H1 (cell line): ENCODE data around the gene CDHR2.

ENCODE experiments used
- BRCA1 ChIP-seq: IDR thresholded peaks from 2 replicates; pipeline ENCODE4 v1.6.1; 2012; ENCODE audit warnings: low read depth, low read length, improper control_type of control experiment
- EGR1 ChIP-seq: IDR thresholded peaks from 2 replicates; pipeline ENCODE4 v1.6.1; 2011; ENCODE audit warnings: low read depth, low read length, borderline replicate concordance
- EP300 ChIP-seq, 2 experiments: IDR thresholded peaks; 1 replicate in 1 of 2; 2 replicates in 1 of 2; pipeline ENCODE4 v1.6.1; 2011 to 2012; ENCODE audit warnings: low read depth in 2 of 2, low read length in 2 of 2, mild to moderate bottlenecking in 2 of 2, borderline replicate concordance in 1 of 2, inconsistent platforms in 1 of 2, moderate library complexity in 1 of 2
- GABPA ChIP-seq: IDR thresholded peaks from 2 replicates; pipeline ENCODE4 v1.6.1; 2011; ENCODE audit warnings: mild to moderate bottlenecking, low read length, moderate library complexity, borderline replicate concordance; ENCODE audit not compliant: insufficient read depth
- HDAC6 ChIP-seq: IDR thresholded peaks from one replicate; pipeline ENCODE4 v1.7.1; 2012; ENCODE audit warnings: low read depth, mild to moderate bottlenecking, inconsistent platforms, low read length, moderate library complexity
- KDM1A ChIP-seq: fragments of 200-600, 300-600 bp; sonication (generic); IDR thresholded peaks from 2 replicates; pipeline ENCODE4 v1.7.1; 2016; ENCODE audit warnings: mild to moderate bottlenecking, low read length, borderline replicate concordance
- POLR2A ChIP-seq, 2 experiments: IDR thresholded peaks; 1 replicate in 1 of 2; 2 replicates in 1 of 2; pipeline ENCODE4 v1.6.1; 2011; ENCODE audit warnings: low read depth in 2 of 2, low read length in 2 of 2, mild to moderate bottlenecking in 2 of 2; ENCODE audit errors: control extremely low read depth in 1 of 2
- RAD21 ChIP-seq, 2 experiments: IDR thresholded peaks in 1 of 2; conservative IDR thresholded peaks in 1 of 2; 2 replicates each; pipeline ENCODE4 v1.6.1; 2011; ENCODE audit warnings: low read depth in 2 of 2, low read length in 2 of 2, improper control_type of control experiment in 1 of 2, inconsistent platforms in 1 of 2, mild to moderate bottlenecking in 1 of 2, moderate library complexity in 1 of 2
- SP1 ChIP-seq: IDR thresholded peaks from 2 replicates; pipeline ENCODE4 v1.6.1; 2011; ENCODE audit warnings: low read depth, low read length
- TF ChIP-seq, protein P1 (sequence below), 3 experiments: IDR thresholded peaks; 1 replicate in 2 of 3; 2 replicates in 1 of 3; pipeline versions ENCODE4 v1.5.1 to v1.6.1; 2011; ENCODE audit warnings: low read length in 3 of 3, mild to moderate bottlenecking in 3 of 3, inconsistent platforms in 2 of 3, low read depth in 1 of 3, moderate library complexity in 1 of 3; ENCODE audit not compliant: insufficient read depth in 1 of 3; ENCODE audit errors: control extremely low read depth in 1 of 3
- TF ChIP-seq, protein P2 (sequence below): IDR thresholded peaks from 2 replicates; pipeline ENCODE4 v1.6.1; 2011; ENCODE audit warnings: low read length, improper control_type of control experiment

DNA sequence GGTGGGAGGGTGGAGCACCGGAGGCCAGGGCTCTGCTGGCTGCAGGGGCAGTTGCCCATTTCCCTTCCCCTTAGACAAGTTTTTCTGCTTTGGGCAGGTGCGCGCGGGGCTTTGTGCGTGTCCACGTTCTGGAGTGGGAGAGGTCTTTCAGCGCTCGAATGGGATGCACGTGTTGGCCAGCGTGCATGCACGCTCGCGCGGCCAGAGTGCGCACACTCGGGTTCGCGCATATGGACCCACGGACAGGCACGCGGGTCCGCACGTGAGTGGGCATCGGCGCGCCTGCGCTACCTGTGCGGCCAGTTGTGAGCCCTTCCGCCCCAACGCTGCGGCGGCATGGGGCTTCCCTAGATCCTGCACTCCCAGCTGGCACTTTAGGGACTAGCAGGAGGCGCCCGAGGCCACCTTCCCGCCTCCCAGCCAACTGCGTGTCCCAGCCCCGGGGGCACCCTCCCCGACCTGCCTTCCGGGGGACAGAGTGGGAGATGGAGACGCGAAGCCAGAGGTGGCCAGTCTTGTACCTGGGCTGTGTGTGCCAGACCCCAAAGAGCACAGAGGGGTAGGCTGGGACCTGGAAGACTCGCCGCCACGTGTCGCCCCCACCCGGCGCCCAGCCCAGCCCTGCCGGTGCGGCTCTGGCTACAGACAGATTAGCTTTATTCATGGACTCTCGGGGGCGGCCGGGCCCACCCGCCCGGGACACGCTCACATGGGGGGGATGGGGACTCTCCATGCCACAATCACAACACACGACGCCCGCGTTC is 70.6 kb downstream of the CDHR2 start:
- no peak for TF ChIP-seq RAD21 (IDR thresholded peaks at IDR 0.05 in 1 of 2, conservative IDR thresholded peaks at IDR 0.05 in 1 of 2; ENCODE audit: low read depth in 2 of 2, low read length in 2 of 2)
- TF ChIP-seq, protein P1, sequence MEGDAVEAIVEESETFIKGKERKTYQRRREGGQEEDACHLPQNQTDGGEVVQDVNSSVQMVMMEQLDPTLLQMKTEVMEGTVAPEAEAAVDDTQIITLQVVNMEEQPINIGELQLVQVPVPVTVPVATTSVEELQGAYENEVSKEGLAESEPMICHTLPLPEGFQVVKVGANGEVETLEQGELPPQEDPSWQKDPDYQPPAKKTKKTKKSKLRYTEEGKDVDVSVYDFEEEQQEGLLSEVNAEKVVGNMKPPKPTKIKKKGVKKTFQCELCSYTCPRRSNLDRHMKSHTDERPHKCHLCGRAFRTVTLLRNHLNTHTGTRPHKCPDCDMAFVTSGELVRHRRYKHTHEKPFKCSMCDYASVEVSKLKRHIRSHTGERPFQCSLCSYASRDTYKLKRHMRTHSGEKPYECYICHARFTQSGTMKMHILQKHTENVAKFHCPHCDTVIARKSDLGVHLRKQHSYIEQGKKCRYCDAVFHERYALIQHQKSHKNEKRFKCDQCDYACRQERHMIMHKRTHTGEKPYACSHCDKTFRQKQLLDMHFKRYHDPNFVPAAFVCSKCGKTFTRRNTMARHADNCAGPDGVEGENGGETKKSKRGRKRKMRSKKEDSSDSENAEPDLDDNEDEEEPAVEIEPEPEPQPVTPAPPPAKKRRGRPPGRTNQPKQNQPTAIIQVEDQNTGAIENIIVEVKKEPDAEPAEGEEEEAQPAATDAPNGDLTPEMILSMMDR (IDR thresholded peaks at IDR 0.05; ENCODE audit: control extremely low read depth in 1 of 3, insufficient read depth in 1 of 3, low read depth in 1 of 3, low read length in 3 of 3) = no peak
- no peak for TF ChIP-seq POLR2A (IDR thresholded peaks at IDR 0.05; ENCODE audit: control extremely low read depth in 1 of 2, low read depth in 2 of 2, low read length in 2 of 2)
- no peak for TF ChIP-seq EP300 (IDR thresholded peaks at IDR 0.05; ENCODE audit: borderline replicate concordance in 1 of 2, low read depth in 2 of 2, low read length in 2 of 2)
- no peak for TF ChIP-seq EGR1
- no peak for TF ChIP-seq SP1
- TF ChIP-seq GABPA = no peak
- TF ChIP-seq HDAC6 = no peak
- TF ChIP-seq, protein P2, sequence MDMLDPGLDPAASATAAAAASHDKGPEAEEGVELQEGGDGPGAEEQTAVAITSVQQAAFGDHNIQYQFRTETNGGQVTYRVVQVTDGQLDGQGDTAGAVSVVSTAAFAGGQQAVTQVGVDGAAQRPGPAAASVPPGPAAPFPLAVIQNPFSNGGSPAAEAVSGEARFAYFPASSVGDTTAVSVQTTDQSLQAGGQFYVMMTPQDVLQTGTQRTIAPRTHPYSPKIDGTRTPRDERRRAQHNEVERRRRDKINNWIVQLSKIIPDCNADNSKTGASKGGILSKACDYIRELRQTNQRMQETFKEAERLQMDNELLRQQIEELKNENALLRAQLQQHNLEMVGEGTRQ = no peak
- no peak for TF ChIP-seq KDM1A
- no peak for TF ChIP-seq BRCA1
